ENCODE results near the gene NPTN.
"Not testable (repeated sequence)": the region's sequence is repeated elsewhere in the genome, so short reads cannot be mapped to it uniquely, and the experiment has no call there.

Gene NPTN

GRCh38 chr15:73570355-73571032 is 62.7 kb downstream of the NPTN start:
- no peak for DNase-seq

DNA sequence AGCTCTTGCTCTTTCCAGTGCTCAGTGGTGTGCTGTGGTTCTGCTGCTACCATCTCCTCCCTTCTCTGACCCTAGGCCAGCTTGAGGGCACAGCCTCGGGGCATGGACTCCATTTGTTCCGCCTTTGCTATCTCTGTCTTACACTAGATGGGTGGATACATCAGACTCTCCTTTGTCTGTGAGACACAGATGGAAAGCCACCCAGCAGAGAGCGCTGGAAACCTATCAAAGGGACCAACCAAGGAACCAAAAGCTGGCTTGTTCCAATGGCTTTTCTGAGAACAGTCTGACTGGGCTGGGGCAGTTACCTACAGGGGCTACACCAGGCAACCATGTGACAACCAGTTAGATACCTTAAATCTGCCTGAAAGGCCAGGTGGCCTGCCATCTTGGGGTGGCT is 63.8 kb downstream of the NPTN start:
- DNase-seq = no peak

DNA sequence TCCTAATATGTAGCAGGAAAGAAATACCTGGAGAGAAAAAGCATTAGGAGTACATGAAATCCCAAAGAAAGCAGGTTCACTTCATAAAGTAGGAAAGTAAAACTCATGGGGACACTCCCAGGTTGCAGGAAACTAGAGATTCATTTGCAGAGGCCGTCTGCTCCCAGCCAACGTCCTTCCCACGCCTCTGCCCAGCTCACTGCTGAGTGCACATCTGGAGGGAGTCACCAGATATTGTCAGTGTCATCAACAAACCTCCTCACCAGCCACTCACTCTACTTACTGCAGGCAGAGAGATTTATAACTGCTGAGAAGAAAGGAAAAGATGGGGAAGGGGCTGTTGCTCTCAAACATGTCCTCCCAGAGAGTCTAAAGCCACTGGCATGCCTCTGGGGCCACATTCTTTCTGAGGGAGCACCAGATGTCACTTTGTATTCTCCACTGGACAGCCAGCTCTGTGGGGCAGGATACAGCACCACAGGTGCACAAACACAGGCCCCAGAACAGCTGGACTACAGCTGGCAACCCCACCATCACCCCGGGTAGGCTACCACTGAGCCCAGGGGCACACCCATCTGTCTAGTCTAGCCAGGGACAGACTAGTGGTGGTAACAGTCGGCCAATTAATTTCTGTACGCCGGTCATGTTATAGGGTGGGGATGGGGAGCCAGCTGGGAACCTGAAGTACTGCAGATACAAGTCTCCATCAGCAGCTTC is 64.5 kb downstream of the NPTN start:
- DNase-seq = no peak

DNA sequence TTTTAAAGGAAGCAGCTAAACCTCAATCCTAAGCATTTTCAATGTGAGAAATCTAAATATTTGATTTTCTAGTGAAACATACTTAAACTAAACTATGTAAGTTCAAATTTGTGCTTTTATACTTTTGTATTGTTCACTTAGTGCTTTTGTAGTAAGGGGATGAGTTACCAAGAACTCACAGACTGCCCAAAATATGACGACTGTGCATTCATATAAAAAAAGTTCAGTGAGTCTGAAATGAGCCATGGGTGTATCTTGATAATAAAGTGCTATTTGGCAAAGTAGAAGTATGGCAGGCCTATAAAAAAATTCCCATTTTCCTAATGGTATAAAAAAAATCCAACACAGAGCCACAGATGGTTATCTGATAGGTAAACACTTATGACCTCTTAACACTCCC is 66.2 kb downstream of the NPTN start:
- no peak for DNase-seq

- peak; percentile 15 for DNase-seq
Measured at GRCh38 chr15:73564255-73564654, 68.9 kb downstream of the NPTN start.

DNA sequence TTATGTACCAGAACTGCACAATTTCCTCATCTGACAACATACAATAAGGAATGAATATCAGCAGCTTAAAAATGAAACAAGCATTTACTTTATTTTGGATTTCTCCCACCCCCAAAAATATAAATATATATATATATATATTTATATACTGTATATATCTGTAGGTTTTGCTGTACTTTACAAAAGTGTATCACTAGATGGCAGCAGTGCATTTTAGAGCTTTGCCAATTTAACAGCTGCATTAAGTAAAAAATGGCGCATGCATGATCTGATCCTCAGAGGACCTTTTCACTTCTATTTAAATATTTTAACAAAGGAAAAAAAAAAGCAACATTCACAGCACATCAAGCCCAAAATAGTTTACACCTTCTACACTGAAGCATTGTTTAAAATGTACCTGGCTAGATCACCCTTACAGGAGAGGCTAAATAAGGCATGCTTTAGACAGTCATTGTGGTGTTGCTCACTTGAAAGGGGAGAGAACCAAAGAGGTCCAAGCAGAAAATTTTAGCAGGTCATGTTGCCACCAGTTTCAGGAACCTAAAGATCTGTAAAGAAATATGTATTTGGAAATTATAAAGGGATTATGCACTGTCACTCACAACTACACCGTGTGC is 72.6 kb downstream of the NPTN start:
- peak; percentile 89 for DNase-seq

- DNase-seq = no peak
Measured at GRCh38 chr15:73558529-73558928, 74.7 kb downstream of the NPTN start.

DNA sequence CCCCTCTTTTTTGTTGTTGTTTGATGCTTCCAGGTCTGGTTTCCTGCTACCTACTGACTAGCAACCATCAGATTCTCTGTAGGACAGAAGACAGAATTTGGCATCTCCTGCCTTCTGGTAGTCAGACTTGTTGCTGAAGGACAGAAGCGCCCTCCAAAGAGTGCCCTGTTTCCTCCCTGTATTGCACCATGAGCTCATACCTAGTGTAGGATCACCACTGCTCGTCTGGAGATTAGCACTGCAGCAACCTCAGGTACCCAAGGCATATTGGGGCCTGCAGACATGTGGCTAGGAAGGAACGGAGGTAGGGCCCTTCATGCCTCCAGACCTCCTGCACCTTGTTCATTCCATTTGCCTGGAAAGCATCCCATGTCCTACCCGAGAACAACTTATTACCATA is 78.1 kb downstream of the NPTN start:
- DNase-seq = no peak

- no peak for DNase-seq
Measured at GRCh38 chr15:73550190-73550589, 83.0 kb downstream of the NPTN start.

DNA sequence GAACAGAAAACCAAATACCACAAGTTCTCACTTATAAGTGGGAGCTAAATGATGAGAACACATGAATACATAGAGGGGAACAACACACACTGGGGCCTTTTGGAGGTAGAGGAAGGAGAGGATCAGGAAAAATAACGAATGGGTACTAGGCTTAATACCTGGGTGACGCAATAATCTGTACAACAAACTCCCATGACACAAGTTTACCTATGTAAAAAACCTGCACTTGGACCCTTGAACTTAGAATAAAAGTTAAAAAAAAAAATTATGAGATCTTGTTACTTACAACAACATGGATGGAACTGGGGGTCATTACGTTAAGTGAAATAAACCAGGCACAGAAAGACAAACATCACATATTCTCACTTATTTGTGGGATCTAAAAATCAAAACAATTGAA is 84.3 kb downstream of the NPTN start:
- not testable (repeated sequence) for DNase-seq

- no peak for DNase-seq
Measured at GRCh38 chr15:73541479-73541878, 91.7 kb downstream of the NPTN start.

DNA sequence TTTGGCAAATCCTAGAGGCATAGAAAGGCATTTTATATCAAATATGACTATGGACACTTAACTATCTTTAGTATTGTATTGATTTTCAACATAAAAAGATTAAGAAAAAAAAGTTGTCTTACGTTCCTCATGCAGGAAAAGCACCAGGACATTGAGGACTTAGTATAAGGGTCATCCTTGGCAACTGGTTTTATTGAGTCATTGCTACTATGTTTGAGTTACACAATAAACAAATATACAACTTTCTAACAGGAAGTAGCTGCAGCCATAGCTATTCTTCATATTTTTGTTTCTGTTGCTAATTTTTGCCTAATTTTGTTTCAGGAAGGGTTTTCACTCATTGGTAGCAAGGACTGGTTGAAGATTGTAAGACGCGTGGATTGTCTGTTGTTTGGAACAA is 93.0 kb downstream of the NPTN start:
- DNase-seq = no peak

GRCh38 chr15:73539212-73540128 is 93.7 kb downstream of the NPTN start:
- DNase-seq = no peak

GRCh38 chr15:73538563-73539211 is 94.5 kb downstream of the NPTN start:
- no peak for DNase-seq

DNA sequence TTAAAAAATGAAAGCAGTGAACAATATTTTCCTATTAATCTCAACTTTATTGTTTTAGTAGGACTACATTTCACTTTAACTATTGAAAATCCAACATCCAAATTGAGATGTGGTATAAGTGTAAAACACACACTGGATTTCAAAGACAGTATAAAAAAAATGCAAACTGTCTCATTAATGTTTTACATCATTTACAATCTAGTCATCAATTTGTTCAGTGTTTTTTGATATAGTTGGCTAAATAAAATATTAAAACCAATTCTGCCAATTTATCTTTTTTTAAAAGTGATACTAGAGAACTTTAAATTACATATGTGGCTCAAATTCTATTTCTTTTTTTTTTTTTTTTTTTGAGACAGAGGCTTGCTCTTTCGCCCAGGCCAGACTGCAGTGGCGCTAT is 95.1 kb downstream of the NPTN start:
- no peak for DNase-seq

DNA sequence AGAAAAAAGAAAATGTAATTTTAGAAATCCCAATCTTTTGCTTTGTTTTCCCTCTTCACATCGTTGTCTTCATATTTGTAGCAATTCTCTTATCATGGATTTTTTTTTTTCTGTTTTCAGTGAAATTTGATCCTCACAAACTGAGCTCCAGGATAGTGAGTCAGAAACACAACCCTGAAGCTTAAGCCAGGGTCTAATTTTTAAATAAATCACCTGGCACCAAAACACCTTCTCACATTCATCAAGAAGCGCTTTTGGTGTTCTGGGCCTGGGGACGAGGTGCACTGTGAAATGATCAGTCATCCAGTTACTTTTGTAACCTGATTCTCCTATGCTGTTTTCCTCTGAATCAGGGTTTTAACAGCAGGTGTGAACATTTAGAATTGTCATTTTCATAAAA is 102.5 kb downstream of the NPTN start:
- DNase-seq = no peak

DNA sequence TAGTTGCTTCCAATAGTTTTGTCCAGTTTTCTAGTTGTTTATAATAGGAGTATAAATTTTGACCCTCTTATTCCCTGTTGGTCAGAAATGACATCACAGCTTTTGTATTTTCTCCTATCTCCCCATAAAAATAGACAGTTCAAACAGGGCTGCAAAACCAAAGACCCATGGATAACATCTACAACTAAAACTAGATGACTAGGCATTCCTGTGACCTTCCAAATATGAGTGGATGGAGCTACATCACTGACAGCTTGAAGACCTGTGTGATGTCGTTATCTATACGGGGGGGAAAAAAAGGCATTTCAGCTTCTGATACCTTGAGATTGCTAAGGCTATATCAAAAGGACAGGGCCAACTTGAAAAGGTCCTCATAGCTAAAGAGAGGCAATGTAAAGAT is 105.6 kb downstream of the NPTN start:
- DNase-seq = no peak

GRCh38 chr15:73524919-73525318 is 108.3 kb downstream of the NPTN start:
- DNase-seq = no peak

DNA sequence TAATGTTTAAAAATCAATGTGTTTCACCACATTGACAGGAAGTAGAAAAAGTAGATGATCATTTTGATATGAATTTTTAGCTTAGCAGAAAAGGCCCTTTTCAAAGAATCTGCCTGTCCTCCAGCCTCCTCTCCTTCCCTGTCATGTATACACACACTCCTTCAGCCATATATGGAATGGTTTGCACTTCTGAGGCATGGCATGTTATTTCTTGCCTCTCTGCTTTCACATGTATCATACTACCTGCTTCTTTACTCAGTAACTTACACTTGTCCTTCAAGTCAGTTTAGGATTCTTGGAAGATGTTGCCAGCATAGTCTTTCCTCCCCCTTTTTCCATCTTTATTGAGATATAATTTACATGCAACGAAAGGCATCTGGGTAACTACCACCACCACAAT is 111.2 kb downstream of the NPTN start:
- no peak for DNase-seq

GRCh38 chr15:73518876-73519733 is 114.1 kb downstream of the NPTN start:
- DNase-seq = no peak

GRCh38 chr15:73518180-73518862 is 114.9 kb downstream of the NPTN start:
- DNase-seq = no peak

Measured in eye (tissue), 1 donor.